Activated CD8-positive, alpha-beta memory T cell treated with anti-CD3 and anti-CD28 coated beads for 48 hours (primary cell): ENCODE data around the gene TREM1.

Source experiments
- DNase-seq, 3 experiments: peaks; one replicate each; pipeline ENCODE4 v3.0.0-alpha.2; 2020; ENCODE audit warnings: low read depth in 2 of 3, low spot score in 2 of 3

The TREM1 gene

DNA sequence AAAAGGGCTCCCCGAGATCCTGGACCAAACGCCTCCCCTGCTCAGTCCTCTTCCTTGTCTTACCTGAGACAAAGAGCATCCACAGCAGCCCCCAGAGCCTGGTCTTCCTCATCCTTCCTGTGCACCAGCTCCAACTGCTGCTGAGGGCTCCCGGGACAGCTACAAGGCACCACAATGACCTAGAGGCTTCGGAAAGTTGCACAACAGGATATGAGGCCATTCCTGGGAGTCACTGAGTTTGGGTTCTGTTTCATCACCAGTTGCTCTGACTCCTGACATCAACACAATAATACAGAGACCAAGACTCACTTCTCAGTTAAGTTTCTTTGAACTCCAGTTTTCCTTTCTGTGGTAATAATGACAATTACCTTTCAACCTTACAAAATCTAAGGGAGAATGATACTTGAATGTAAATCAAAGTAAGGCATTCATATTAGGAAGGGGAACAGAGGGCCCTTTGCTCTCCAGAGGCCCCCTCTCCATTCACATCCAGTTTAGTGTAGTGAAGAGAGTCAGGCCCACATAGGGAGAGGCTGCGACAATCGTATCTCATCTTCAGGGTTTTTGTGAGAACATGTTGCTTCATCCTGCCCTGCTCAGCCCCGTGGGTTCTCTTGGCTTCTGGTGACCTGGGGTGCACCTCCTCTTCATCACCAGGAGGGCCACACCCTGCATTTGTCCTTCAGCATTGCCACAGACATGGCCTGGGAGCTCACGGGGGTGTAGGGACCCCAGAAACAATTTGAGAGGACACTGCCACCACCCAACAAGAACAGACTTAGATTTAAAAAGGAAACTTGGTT lies at the start of gene TREM1:
TREM1 (minus strand) TSS at position 139 of the 803 bp plus-strand sequence; CDS start at position 112, 27 bp downstream.
- DNase-seq, result no peak

DNA sequence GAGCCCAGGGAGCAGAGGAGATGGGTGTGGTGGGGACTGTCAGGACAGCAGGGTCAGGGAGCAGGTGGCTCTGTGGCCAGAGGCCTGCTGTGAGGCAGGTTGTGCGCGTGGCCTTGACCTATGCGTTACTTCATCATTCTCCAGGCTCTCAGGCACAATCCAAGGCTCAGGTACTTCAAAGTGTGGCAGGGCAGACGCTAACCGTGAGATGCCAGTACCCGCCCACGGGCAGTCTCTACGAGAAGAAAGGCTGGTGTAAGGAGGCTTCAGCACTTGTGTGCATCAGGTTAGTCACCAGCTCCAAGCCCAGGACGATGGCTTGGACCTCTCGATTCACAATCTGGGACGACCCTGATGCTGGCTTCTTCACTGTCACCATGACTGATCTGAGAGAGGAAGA lies 49.5 kb upstream of the TREM1 start:
- DNase-seq, result no peak

DNA sequence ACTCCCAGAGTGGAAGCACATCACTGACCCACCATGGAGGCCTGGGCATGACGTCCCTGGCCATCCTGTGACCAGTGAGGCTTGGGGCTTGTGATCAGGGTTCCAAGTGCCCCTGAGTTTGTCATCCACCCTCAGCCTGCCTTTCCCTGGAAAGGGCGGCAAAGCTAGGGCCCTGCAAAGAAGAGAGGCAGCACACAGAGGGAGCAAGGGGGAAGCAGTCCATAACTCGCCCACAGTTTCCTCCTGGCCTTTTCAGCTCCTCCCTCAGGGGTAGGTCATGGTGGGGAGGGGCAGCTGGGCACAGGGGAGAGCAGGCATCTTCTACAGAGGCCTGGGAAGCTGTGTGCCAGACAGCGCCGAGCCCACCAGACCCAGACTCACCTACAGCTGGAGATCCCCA lies 48.8 kb upstream of the TREM1 start, which contains the start of gene NCR2:
NCR2 (plus strand) TSS at position 313 of the 400 bp plus-strand sequence. CDS start 269 bp downstream, outside the sequence.
- no peak for DNase-seq

DNA sequence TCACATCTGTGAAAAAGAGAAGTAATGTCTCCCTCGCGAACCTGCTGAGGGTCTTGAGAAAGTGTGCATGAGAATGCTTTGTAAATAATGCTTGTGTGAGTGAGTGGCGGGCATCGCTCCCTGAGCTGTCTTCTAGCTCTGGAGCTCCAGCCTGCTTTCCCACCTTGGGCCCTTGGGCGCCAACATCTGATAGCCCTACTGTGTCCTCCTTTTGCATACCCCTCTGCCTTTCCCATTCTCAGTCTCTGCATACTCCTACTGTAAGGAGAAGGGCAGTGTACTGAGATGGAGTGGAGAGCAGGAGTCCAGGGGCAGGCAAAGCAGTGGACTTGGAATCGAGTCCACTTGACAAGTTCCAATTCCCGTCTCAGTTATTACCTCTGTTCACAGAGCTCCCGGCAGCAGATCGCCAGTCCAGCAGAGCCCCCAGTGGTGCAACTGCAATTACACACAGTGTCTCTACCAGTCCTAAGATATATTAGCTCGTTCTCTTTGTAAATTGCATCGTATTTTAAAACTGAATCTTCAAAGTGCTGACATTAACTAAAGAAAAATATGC lies 48.1 kb upstream of the TREM1 start:
- DNase-seq, result no peak

DNA sequence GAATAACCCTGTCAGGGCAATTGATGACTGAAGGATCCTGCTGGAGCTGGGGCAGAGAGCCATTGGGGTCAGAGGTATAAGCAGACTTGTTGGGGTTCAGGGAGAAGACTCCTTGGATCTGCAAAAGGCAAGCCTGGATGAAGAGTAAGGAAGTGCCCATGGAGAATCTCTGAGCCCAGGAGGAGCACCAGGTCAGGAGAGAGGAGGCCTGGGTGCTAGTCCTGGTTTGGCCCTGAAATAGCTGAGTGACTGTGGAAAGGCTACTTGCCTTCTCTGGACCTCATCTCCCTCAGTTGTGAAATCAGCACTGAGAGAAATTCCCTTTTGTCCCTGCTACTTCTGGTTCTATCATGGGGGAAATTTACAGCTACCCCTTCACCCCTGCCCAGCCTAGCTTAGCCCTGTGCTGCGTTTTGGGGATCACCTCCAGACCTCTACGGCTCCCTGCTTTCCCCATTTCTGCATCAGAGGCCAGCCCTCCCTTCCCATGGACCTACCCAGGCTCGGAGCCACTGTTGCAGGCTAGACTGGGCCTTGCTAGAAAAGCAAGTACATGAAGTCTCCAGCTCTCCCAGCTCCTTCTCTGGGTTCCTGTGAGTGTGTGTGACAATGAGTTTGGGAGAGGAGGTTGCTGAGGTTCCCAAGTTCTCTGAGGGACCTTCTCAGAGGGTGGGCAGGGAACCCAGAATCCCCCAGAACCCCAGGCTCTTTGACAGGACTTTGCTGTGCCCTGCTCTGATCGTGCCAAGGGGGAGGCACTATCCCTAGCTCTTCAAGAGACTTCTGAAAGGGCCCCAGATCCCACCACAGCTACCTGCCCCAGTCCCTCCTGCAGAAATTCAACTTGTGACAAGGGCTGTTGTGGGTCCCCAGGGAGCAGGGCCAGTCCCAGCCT lies 46.6 kb upstream of the TREM1 start:
- DNase-seq, result no peak

DNA sequence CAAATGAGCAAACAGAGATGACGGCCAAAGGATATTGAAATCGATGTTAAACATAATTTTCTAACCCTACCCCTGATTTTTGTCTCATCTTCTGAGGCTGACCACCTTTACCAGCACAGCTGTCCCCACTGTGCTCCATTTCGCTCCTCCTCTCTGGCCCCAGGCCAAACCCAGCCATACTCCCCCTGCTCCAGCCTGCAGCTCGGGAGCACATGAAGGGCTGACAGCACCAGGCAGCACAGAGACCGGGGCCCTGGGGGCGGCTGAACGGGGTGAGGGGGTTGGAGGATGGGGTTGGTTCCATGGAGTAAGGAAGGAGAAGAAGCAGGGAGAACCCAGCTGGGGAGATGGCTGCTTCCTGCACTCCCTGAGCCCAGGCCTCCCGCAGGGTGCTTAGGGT lies 45.8 kb upstream of the TREM1 start:
- DNase-seq, result no peak

DNA sequence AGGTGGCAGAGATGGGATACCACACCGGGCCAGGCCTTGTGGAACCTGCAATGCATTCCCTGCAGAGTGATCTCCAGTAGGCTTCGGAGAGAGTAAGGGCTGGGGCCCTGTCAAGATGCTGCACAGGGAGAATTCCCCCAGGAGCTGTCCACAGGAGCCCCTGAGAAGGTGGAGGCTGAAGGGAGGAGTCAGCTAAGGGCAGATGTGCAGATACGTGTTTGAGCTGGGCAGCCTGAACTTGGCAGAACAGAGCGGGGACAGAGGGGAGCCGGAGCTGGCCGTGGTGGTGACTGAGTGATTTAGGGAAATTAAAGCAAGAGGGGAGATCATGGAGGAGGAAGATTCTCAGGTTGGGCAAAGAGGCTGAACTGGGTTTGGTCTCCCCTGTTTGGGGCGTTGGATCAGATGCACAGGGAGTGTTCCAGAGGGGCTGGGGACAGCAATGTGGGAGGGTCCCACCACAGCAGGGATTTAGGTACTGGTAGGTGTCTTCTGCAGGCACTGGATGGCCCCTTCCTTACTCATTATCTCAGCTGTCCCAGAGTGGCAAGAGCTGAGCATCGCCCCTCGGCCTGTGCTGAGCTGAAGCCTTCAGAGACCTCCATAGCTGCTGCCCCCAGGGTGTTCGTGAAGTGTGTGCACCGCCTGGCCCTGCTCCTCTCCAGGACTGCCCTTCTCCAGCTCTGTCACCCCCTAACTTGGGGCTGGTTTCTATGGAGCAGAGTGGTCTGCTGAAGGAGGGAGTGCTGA lies 45.1 kb upstream of the TREM1 start:
- DNase-seq, result no peak

DNA sequence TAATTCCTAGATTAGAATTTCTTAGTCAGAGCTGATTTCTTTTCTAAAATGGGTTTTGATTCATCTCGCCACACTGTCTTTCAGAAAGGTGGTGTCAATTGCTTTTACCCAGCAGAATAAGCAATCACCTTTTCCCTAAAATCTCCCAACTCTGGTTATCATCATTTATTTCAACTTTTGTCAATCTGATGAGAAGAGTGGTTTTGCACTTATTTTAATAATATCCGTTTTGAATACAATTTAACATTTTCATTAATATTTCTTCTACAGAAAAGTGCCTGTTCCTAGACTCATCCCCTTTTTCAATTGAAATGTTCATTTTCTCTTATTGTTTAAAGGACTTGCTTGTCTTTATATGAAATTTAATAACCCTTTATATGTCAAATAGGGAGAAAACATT lies 40.7 kb upstream of the TREM1 start:
- no peak for DNase-seq

DNA sequence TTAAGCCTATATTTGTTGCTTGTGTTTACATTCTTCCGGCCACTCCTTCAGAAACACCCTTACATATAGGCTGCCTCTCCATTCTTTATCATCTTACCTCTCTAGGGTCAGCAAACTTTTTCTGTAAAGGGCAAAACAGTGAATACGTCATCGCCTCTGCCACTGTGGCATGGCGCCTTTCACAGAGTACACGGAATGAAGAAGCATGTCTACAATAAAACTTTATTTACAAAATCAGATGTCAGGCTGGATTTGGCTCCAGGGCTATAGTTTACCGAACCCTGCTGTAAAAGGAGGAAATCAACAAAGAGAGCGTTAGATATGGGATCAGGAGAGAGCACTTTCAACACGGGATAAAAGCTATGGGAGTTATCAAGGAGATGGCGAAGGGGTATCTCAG lies 39.6 kb upstream of the TREM1 start:
- DNase-seq, result no peak

DNA sequence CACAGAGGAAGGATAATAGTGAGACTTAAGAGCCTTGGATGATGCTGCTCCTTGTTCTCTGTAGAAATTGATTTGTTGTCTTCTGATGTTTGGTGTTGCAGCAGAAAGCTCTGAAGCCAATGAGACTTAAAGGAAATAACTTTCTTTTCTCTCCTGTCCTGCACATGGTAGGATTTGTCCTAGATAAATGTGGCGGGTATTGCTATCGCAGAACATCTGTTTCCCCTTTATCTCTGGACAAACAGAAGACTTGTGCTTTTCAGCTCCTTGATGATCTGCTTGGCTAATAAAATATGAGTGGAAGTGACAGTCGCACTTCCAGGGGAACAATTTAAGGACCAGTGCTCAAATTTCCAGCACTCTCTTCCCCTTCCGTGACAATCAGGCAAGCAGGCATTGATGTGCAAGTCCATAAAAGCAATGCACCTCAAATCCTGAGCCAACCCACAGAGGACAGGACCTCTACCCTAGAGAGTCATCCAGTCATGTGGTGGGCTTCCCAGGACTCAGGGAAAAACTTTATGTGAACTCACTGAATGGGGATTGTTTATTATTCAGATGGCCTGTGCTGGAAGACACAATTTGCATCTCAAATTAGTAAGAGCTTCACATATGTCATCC lies 39.1 kb upstream of the TREM1 start:
- no peak for DNase-seq

DNA sequence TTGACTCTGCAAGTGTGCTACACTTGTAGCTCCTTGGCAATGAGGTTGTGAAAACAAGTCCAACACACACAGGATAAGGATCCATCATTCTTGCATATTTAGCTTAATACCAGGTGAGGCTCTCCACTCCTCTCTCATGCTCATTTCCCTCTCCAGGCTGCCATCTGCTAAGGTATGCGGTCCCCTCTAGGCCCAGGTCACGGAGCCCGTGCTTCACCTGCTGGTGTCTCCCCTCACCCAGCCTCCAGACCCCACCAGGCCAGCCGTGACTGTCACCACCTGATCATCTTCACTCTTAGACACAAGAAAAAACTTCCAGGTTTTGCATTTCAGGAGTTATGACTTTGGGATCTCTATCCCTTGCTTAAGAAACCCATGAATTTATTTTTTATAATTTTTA lies 34.7 kb upstream of the TREM1 start:
- DNase-seq, result no peak

DNA sequence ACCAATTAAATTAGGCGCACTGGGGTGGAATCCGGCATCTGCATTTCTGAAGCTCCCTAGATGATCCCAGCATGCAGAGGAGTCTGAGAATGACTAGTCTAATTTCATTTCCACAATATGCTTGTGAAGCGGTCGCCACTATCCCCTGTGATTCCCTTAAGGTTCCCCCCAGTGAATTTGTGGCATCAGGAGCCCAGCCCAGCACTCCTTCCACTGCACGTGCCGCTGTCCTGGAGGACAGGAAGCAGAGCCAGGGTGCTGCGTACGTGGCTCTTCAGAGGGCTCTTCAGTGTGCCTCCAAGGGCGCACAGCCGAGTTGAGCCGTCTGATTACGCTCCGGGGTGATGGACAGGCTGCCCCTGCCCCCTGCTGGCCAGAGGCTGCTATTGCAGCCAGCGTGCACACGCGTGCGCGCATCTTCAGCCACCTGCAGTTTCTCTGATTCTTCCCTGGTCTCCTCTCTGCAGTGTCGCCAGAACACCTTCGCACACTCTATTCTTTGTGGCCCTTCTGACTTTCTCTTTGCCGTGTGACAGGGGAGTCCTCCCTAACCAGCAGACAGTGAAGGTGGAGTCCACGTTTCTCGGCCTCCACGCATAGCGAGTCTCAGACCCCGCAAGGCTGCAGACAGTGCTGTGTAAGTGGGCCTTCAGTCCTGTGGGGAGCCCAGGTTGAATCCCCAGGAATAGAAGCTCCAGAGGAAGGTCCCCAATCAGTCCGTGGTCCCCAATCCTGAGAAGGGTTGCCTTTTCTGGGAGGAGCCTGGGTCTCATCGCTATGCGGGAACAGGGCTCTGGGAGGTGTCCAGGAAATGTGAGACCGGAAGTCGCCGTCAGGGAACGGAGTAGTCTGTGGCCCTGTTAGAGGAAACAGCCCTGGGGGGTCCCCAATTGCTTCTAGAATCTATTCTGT lies 32.4 kb upstream of the TREM1 start:
- DNase-seq, result peak; percentile 50 to 67 (median 62)

DNA sequence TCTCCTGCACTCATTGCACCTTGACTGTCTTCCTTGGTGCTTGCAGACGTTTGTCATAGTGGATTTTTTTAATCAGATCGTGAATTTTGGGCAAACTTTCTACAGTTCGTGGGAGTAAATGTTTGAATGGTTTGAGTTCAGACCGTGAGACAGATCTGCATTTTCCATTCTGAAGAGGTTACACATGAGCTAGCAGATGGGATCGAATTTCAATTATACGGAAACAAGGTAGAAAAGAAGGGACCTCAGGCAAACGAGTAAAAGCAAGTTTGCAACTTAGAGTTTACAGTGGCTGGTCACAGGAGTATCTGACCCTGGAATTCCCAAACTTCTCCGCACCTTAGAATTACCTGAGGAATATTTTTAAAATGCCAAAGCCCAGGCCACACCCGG lies 31.8 kb upstream of the TREM1 start:
- no peak for DNase-seq

DNA sequence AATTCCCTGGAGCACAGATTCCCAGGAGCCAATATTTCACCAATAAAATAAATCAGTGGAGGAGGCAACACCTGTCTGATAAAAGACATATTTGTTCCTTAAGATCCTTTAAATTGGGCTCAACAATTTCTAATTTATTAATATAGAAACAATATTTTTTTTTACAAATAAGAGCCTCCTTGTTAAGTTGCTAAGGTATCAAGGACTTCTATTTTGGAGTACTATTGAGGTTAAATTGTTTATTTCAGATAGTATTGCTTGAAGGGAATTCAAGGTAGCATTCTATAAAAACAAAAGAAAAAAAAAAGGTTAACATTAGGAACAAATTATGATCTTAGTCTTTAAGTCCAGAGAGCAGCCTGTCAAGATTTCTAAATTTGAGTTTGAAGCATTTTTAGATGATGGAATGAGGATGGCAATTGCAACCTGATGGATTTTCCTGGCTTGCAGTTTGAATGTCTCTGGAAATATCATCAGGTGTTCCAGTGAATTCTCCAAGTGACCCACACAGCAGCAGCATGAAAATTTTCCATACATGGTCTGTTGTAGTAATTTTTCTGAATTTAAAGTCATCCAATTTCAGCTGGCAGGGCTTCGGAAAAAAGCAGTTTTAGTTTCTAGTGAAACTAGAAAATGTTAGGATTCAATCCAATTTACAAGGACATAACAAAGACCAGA lies 29.6 kb upstream of the TREM1 start:
- no peak for DNase-seq

DNA sequence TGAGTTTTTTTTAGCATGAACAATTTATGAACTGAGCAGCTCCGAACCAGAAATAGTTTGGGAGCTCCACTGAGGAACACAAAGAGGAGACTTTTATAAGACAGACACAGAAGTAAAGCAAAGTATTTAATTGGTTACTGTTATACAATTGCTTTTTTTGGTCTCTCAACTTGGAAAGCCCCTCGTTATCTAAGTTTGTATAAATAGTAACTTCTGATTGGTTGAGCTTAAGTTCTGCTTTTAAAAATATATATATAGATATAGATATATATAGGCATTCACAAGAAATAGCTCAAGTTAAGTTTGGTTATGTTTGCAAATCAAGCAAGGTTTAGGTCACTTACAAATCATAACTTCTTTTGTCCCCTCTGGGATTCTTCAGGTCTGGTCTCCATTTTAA lies 28.7 kb upstream of the TREM1 start:
- DNase-seq, result no peak

DNA sequence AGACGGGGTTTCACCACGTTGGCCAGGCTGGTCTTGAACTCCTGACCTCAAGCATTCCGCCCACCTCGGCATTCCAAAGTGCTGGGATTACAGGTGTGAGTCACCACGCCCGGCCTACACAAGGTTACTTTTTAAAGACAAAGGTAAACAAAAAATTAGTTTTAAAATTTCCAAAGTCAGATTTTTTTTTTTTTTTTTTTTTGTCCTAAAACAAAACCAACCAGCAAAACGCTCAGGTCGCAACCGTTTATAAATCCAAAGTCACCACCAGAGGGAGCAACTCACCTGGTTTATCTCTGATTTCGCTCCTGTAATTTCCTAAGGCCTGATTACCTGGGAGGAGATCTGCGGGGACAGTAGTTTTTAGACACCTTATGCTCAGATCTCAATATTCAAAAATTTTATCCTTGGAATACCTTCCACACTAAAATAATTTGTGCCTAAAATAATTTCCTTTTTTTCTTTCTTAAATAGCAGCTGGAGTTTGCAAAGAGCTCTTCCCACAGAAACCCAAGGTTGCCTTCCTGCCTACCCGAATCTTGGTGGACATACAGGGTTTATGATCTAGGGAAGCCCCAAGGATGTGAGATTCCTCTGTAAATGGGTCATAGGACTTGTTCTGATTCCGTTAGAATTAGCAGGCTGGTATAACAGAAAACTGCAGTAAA lies 19.8 kb upstream of the TREM1 start:
- DNase-seq, result no peak

DNA sequence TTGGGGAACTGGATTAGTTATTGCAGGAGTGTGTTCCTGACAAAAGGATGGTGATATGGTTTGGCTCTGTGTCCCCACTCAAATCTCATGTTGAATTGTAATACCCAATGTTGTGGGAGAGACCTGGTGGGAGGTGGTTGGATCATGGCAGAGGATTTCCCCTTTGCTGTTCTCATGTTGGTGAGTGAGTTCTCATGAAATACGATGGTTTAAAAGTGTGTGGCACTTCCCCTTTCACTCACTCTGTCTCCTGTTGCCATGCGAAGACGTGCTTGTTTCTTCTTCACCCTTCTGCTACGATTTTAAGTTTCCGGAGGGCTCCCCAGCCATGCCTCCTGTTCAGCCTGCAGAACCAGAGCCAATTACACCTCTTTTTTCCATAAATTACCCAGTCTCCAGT lies 16.2 kb upstream of the TREM1 start:
- no peak for DNase-seq

DNA sequence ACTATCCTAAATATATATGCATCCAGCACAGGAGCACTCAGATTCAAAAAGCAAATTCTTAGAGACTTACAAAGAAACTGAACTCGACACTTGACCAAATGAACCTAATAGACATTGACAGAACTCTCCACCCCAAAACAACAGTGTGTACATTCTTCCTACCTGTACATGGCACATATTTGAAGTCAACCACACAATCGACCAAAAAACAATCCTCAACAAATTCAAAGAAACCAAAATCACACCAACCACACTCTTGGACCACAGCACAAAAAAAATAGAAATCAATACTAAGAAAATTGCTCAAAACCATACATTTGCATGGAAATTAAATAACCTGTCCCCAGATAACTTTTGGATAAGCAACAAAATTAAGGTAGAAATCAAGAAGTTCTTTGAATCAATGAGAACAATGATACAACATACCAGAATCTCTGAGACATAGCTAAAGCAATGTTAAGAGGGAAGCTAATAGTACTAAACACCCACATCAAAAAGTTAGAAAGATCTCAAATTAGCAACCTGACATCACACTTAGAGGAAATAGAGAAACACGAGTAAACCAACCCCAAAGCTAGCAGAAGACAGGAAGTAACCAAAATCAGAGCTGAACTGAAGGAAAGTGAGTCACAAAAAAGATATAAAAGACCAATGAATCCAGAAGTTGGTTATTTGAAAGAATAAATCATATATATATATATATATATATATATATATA lies 12.5 kb upstream of the TREM1 start:
- no peak for DNase-seq
